Stimulated activated CD4-positive, alpha-beta T cell treated with anti-CD3 and anti-CD28 coated beads, Interleukin-4, amount 100 ng/mL, for 1 hour (primary cell): ENCODE data around the gene LRFN4.

Experiments used
- DNase-seq: peaks from one replicate; pipeline ENCODE4 v3.0.0-alpha.2; 2020

LRFN4 gene

GRCh38 chr11:66858939-66859685 lies 2.2 kb downstream of the LRFN4 start:
- no peak for DNase-seq

- no peak for DNase-seq
Measured at GRCh38 chr11:66859686-66860448, 3.0 kb downstream of the LRFN4 start.

GRCh38 chr11:66860449-66860831 lies 3.6 kb downstream of the LRFN4 start:
- DNase-seq = no peak

- no peak for DNase-seq
Measured at GRCh38 chr11:66861038-66861773, 4.3 kb downstream of the LRFN4 start.

GRCh38 chr11:66861774-66862558 lies 5.1 kb downstream of the LRFN4 start:
- no peak for DNase-seq

GRCh38 chr11:66862559-66863037 lies 5.7 kb downstream of the LRFN4 start:
- DNase-seq = no peak

- DNase-seq = no peak
Measured at GRCh38 chr11:66863428-66864125, 6.7 kb downstream of the LRFN4 start.

GRCh38 chr11:66864172-66864901 lies 7.5 kb downstream of the LRFN4 start:
- DNase-seq = no peak

GRCh38 chr11:66864924-66865697 lies 8.2 kb downstream of the LRFN4 start:
- DNase-seq = no peak

GRCh38 chr11:66866007-66866406 lies 9.1 kb downstream of the LRFN4 start:
- no peak for DNase-seq

GRCh38 chr11:66866511-66866986 lies 9.7 kb downstream of the LRFN4 start:
- no peak for DNase-seq

- DNase-seq = no peak
Measured at GRCh38 chr11:66867425-66868040, 10.7 kb downstream of the LRFN4 start.

GRCh38 chr11:66868082-66868725 lies 11.3 kb downstream of the LRFN4 start:
- no peak for DNase-seq

GRCh38 chr11:66868726-66869566 lies 12.1 kb downstream of the LRFN4 start:
- DNase-seq = peak; percentile 83

- DNase-seq = no peak
Measured at GRCh38 chr11:66869567-66869870, 12.7 kb downstream of the LRFN4 start.

GRCh38 chr11:66870131-66870530 lies 13.3 kb downstream of the LRFN4 start:
- DNase-seq = no peak

- DNase-seq = no peak
Measured at GRCh38 chr11:66870616-66871520, 14.0 kb downstream of the LRFN4 start.

GRCh38 chr11:66871521-66871901 lies 14.6 kb downstream of the LRFN4 start:
- DNase-seq = no peak
